ENCODE measurements around the gene KXD1.
"Not testable (repeated sequence)": the region's sequence is repeated elsewhere in the genome, so short reads cannot be mapped to it uniquely, and the experiment has no call there.

KXD1 gene

DNA sequence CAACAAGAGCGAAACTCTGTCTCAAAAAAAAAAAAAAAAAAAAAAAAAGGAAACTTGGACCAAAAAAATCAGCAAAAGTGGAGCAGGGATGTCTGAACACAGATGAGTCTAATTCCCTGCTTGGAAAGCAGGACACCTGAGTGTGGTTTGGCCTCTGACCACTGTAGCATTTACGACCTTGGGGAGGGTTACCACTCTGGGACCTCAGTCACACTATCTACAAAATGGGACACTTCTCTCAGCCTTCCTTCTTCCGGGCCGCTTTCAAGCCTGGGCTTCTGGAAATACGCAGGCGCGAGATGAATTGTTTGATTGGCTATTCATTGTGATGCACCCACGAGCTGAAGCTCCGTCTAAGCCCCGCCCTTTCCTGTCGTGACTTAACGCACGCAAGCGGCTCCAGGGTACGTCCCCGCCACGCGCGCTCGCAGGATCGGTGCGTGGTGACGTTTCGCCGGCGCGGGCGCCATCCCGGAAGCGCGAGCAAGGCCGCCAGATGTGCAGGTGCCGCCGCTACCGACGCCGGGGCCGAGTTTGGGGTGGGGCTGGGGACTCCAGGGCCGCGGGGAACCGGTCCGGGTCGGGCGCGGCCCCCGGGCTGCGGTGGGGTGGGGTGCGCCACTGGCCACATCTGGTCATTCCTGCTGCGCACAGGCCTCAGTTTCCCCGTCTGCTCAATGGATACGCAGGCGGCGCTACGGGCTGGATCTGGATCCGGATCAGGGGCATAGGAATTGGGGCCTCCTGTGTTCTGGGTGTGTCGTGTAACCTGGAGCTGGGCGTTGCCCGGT is at the start of gene KXD1:
Gene KXD1 (plus strand): TSS at position 460 of the 791 bp plus-strand sequence. CDS start 4,187 bp downstream, outside the sequence.
- peak; percentile 96 for DNase-seq

GRCh38 chr19:18508585-18508984 is 49.1 kb upstream of the KXD1 start:
- DNase-seq: no peak

GRCh38 chr19:18510216-18510615 is 47.5 kb upstream of the KXD1 start:
- DNase-seq: no peak

GRCh38 chr19:18513868-18514267 is 43.8 kb upstream of the KXD1 start:
- DNase-seq: no peak

- DNase-seq: peak; percentile 59
These were observed 42.6 kb upstream of the KXD1 start for GRCh38 chr19:18514800-18515682.

DNA sequence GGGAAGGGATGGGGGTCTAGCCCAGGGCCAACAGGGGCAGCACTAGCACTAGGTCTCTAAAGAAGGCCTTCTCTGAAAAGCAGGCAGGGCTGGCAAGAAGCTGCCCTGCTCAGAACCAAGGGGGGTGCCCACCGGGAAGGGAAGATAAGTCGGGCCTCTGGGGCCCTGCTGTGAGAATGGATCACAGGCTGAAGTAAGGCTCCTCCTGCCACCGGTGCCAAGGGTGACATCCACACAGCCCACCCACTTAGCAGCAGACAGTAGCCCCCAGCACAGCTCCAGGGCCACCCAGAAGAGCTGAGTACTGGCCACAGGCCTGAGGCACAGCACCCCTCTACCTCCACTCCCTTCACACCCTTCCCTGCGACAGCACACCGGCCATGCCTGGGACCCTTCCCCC is 41.7 kb upstream of the KXD1 start:
- DNase-seq: no peak

- DNase-seq: no peak
These were observed 40.1 kb upstream of the KXD1 start for GRCh38 chr19:18517606-18518005.

DNA sequence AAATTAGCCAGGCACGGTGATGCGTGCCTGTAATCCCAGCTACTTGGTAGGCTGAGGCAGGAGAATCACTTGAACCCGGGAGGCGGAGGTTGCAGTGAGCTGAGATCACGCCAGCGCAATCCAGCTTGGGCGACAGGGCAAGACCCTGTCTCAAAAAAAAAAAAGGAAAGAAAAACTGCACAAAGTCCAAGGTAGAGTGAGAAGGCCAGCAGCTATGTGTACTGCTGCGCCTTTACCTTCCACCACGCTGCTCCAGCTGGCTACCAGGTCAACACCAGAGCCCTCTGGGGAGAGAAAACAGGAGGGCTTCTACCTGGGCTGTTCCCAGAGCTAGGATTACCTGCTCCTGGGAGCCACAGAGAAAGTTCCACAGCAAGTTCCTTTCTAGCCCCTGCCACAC is 39.0 kb upstream of the KXD1 start:
- no peak for DNase-seq

DNA sequence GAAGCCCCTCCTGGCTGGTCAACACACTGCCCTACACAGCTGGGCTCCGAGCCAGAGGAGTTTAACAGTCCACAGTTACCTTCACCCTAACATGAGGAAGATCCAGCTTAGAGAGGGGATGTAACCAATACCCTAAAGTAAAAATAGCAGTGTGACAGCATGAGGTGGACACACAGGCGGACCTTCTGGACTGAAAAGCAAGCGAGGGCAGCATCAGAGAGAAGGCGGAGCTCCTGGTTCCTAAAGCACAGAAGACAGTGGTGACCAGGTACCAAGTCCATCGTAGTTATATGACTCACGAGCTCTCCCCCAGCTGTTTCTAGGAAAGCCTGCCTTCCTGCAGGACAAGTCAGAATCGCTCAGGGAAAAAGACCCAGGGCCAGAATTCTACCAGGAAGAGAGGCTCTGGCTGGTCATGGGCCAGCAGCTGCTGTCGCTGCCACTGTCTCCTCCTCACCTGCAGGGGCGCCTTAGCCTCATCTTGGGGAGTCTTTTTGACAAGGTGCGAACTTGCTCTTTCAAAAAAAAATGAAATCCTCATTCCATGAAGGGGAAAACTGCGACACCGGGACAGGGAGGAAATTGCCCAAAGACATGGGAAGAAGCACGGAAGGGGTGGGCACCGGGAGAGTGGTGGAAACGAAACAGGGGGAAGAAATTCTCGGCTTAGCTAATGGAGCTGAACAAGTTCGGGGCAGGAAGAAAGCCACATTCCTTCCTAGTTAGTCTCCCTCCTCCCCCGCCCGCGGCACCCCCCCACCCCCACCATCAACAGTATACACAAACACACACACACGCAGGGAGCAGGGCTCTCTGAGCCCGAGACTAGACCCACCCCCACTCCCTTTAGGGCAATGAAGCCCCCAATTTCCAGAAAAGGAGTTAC is 37.5 kb upstream of the KXD1 start:
- no peak for DNase-seq

DNA sequence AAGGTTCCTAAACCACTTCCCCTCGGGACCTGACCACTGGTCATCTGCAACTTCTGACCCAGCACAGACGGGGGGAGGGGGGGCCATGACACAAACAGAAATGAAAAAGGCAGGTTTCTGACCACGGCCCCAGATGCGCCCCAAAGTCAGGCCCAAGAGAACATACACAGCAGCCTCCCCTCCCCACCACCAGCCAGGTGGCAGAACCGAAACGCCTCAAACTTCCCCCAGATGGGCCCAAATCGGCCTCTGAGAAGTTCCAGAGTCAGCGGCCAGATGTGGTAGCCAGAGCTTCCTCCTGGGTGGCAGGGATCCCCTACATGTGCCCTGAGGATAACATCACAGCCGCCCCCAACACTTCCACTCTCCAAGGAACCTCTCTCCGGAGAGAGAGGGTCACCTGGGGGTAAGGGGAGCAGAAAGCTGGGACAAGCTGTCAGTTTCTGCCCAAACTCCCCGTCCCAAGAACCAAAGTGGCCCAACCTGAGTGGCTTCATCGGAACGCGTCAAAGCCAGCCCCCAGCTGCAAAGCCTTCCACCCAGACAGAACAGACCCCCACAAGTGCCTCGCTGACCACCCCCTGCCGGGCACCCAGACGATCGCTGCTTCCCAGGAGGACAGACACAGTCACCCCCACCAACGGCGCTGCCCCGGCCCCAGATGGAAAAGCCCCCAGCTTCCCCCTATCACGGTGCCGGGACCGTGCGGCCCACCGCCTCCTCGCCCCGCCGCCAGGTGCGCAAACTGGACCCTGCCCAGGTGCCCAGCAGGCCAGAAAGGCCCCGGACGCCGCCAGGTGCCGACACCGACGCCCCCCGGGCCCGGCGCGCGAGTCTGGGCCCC is 36.6 kb upstream of the KXD1 start:
- DNase-seq: no peak

- DNase-seq: no peak
These were observed 36.0 kb upstream of the KXD1 start, which contains the start of gene ELL for GRCh38 chr19:18521692-18522123. ELL (minus strand) TSS chr19:18522070; CDS start chr19:18522055, 15 bp downstream.

DNA sequence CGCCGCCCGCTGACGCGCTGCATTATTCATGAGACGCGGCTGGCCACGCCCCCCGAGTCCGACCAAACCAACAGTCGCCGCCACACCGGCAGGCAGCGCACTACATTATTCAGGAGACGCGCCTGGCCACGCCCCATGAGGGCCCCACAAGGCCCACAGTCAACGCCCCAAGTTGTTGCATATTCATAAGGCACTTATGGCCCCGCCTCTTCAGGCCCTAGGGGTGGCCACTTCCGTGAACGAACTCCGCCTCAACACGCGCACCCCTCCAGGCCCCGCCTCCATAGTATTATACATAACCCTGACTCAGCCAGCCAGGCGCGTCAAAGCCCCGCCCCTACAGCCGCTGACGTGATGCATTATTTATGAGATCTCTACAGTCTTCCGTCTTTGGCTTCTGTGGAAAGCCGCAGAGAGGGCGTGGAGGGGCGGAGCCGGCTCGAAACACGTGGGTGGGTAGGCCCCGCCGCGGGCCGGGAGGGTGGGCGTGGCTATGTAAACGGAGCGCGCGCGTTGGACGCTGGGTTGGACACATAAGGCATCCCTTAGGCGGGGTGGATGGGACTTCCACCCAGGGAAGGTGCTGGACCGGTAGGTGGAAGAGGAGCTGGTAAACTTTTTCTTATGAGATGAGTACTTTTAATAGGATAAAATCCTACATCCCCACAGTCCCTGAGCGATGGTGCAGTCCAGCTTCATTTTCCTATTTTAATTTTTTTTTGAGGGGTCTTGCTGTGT is 35.4 kb upstream of the KXD1 start:
- peak; percentile 100 for DNase-seq

DNA sequence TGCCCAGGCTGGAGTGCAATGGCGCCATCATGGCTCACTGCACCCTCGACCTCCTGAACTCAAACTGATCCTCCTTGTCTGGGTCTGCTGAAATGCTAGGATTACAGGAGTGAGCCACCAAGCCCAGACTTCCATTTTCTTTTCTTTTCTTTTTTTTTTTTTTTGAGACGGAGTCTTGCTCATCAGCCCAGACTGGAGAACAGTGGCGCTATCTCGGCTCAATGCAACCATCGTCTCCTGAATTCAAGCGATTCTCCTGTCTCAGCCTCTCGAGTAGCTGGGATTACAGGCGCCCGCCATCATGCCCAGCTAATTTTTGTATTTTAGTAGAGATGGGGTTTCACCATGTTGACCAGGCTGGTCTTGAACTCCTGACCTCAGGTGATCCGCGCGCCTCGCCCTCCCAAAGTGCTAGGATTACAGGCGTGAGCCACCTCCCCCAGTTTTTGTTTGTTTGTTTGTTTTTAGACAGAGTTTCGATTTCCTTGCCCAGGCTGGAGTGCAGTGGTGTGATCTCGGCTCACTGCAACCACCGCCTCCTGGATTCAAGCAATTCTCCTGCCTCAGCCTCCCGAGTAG is 34.7 kb upstream of the KXD1 start:
- DNase-seq: not testable (repeated sequence)

GRCh38 chr19:18523841-18524240 is 33.8 kb upstream of the KXD1 start:
- no peak for DNase-seq

GRCh38 chr19:18526316-18526715 is 31.4 kb upstream of the KXD1 start:
- no peak for DNase-seq

- no peak for DNase-seq
These were observed 27.9 kb upstream of the KXD1 start for GRCh38 chr19:18529782-18530181.

GRCh38 chr19:18531485-18531884 is 26.2 kb upstream of the KXD1 start:
- DNase-seq: no peak

DNA sequence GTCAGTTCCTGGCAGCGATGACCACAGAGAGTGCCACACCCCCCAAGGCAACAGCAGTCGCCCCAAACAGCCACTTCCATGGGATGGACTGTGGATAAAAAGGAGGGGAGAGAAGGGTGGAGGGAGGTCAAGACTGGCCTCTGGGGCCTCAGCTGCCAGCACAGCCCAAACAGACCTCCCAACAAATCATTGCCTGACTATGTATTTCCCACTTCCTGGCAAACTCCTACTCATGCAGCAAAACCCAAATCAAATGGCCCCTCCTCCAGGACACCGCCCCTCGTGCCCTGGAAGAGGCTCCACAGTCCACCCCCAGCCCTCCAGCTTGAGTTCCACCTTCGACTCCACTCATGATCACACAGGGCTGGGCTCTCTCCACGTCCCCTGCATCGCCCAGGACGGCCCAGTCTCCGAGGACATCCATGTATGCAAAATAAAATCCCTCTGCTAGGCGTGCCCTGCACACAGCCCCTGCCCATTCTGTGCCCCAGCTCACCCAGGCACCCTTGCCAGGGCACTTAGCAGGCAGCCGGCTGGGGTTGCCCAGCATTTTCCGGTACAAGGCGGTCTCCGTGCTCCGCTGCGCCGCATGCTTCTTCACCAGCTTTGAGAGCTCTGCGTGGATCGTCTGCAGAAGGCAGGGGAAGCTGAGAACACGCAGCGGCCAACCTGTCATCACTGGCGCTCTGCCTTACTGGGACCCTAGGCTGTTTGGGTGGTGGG is 25.3 kb upstream of the KXD1 start:
- DNase-seq: no peak

GRCh38 chr19:18533058-18533457 is 24.6 kb upstream of the KXD1 start:
- no peak for DNase-seq

GRCh38 chr19:18536475-18536874 is 21.2 kb upstream of the KXD1 start:
- no peak for DNase-seq
